Skeletal muscle satellite cell (primary cell): ENCODE results near the gene ARHGEF7.
"Not testable (repeated sequence)": the region's sequence is repeated elsewhere in the genome, so short reads cannot be mapped to it uniquely, and the experiment has no call there.

Experiments
- H3K27me3 ChIP-seq: 2 replicates; pipeline ENCODE4 v1.7.0; 2013; ENCODE audit warnings: low read length; ENCODE audit not compliant: control insufficient read depth, insufficient read depth
- H3K36me3 ChIP-seq: 2 replicates; pipeline ENCODE4 v1.7.0; 2013; ENCODE audit warnings: mild to moderate bottlenecking, control low read depth, low read length; ENCODE audit not compliant: insufficient read depth
- H3K4me1 ChIP-seq: 2 replicates; pipeline ENCODE4 v1.7.0; 2013; ENCODE audit warnings: low read length; ENCODE audit not compliant: control insufficient read depth, insufficient read depth
- H3K4me2 ChIP-seq: 2 replicates; pipeline ENCODE4 v1.7.0; 2013; ENCODE audit warnings: mild to moderate bottlenecking, low read length
- H3K4me3 ChIP-seq: 2 replicates; pipeline ENCODE4 v1.7.0; 2013; ENCODE audit warnings: low read length
- H3K9ac ChIP-seq: 2 replicates; pipeline ENCODE4 v1.7.0; 2013; ENCODE audit warnings: mild to moderate bottlenecking, low read depth, low read length, moderate library complexity
- H3K9me3 ChIP-seq: replicated peaks from 2 replicates; pipeline ENCODE4 v1.7.0; 2013; ENCODE audit warnings: mild to moderate bottlenecking, control low read depth, low read length

ARHGEF7 gene

DNA sequence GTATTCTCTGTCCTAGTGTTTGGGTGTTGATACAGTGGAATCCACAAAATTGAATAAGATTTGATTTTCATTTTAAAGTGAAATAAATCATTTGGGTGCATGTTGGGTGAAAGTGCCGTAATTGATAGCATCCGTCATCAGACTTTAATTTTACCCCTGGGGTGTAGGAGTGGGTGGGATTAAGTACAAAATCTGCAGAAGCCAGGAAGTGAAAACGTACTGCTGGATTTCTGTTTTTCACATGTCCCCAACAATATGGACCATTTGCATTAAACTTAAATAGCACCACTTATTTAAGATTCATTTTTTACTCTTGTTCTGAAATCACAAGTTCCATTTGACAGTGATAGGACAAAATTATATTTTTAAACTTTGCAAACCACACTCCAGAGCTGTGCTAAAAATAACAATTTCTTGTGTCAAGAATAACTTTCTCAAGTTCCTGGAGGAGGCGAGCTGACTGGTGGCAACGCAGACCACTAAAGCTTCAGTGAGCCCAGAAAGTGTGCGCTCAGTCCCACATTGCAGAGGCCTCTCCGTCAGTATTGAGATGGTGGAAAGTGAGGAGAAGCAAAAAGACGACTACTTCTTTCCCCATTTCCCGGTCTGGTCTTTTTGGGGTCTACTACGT is 71.3 kb downstream of the ARHGEF7 start:
- Histone ChIP-seq H3K9me3 (no peaks in the 10 kb centered on the region), H3K4me2 (no peak overlapping the region), H3K27me3 (no peaks in the 10 kb centered on the region), H3K9ac (no peak overlapping the region), H3K4me3 (no peak overlapping the region), H3K4me1 (peaks cover 20% of the 10 kb centered on the region), H3K36me3 (no peaks in the 10 kb centered on the region)

GRCh38 chr13:111187960-111188541 is 72.9 kb downstream of the ARHGEF7 start:
- H3K4me1 ChIP-seq: peaks cover 20% of the 10 kb centered on the region

GRCh38 chr13:111189064-111189505 is 74.0 kb downstream of the ARHGEF7 start:
- H3K36me3 ChIP-seq, H3K27me3 ChIP-seq, H3K9me3 ChIP-seq, H3K9ac ChIP-seq, H3K4me3 ChIP-seq, H3K4me2 ChIP-seq: not testable (repeated sequence)
- H3K4me1 ChIP-seq: peaks cover 22% of the 10 kb centered on the region

More at GRCh38 chr13:111187960-111188541, 72.9 kb downstream of the ARHGEF7 start:
- Histone ChIP-seq H3K4me2 (no peak overlapping the region), H3K9me3 (no peaks in the 10 kb centered on the region), H3K27me3 (no peaks in the 10 kb centered on the region), H3K36me3 (no peaks in the 10 kb centered on the region), H3K4me3 (no peak overlapping the region), H3K9ac (no peak overlapping the region)

DNA sequence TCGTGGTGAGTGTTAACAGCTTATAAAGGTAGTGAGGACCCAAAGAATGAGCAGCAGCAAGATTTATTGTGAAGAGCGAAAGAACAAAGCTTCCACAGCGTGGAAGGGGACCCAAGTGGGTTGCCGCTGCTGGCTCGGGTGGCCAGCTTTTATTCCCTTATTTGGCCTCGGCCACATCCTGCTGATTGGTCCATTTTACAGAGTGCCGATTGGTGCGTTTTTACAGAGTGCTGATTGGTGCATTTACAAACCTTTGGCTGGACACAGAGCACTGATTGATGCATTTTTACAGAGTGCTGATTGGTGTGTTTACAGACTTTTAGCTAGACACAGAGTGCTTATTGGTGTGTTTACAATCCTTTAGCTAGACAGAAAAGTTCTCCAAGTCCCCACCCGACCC is 74.4 kb downstream of the ARHGEF7 start:
- not testable (repeated sequence) for H3K27me3 ChIP-seq, H3K4me2 ChIP-seq, H3K9me3 ChIP-seq, H3K4me3 ChIP-seq, H3K9ac ChIP-seq, H3K36me3 ChIP-seq
- peaks cover 23% of the 10 kb centered on the region for H3K4me1 ChIP-seq

- not testable (repeated sequence) for H3K36me3 ChIP-seq, H3K27me3 ChIP-seq, H3K9ac ChIP-seq, H3K4me2 ChIP-seq, H3K9me3 ChIP-seq, H3K4me3 ChIP-seq
- H3K4me1 ChIP-seq: peaks cover 17% of the 10 kb centered on the region
Observed at GRCh38 chr13:111193223-111193622, 78.1 kb downstream of the ARHGEF7 start.

GRCh38 chr13:111194651-111195050 is 79.5 kb downstream of the ARHGEF7 start:
- H3K4me1 ChIP-seq: peaks cover 16% of the 10 kb centered on the region
- peak overlapping the region; percentile 65 for H3K4me2 ChIP-seq
- not testable (repeated sequence) for H3K27me3 ChIP-seq, H3K4me3 ChIP-seq, H3K9me3 ChIP-seq, H3K9ac ChIP-seq, H3K36me3 ChIP-seq

- not testable (repeated sequence) for H3K4me2 ChIP-seq, H3K36me3 ChIP-seq, H3K4me3 ChIP-seq, H3K27me3 ChIP-seq, H3K9ac ChIP-seq, H3K9me3 ChIP-seq
- H3K4me1 ChIP-seq: peaks cover 35% of the 10 kb centered on the region
Observed at GRCh38 chr13:111198732-111199378, 83.7 kb downstream of the ARHGEF7 start.

DNA sequence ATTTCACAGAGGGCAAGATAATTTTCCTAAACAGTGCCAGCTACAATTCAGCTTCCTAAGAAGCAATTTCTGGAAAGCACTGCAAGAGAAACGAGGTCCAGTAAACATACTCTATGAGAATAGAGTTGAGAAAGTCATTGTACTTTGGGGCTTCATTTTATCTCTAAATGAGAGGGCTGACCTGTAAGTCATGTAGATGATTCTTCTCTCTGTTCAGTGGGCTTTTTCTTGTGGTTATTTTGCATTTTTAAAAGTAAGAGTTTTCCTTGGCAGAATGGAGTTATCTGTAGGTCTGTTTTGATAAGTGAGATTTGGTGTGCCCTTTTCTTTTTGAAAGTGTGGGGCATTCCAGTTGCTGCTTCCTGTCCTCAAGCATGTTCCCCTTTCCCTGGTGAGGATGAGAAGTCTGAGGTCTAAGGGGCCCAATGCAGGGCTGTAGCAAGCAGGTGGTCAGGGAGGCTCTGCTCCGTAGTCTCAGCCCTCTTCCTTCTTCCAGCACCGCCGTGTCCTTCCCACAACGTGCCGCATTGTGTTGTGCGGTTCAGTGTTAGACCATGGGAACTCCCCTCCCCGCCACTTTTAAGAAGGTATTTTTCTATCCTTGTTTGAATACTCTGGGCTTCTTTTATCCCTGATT is 86.3 kb downstream of the ARHGEF7 start:
- no peak overlapping the region for H3K9ac ChIP-seq
- no peak overlapping the region for H3K4me2 ChIP-seq
- no peak overlapping the region for H3K4me3 ChIP-seq
- H3K27me3 ChIP-seq: no peaks in the 10 kb centered on the region
- H3K9me3 ChIP-seq: no peaks in the 10 kb centered on the region
- H3K36me3 ChIP-seq: peaks cover 4% of the 10 kb centered on the region
- peaks cover 28% of the 10 kb centered on the region for H3K4me1 ChIP-seq

GRCh38 chr13:111202156-111202621 is 87.1 kb downstream of the ARHGEF7 start:
- no peaks in the 10 kb centered on the region for H3K27me3 ChIP-seq

DNA sequence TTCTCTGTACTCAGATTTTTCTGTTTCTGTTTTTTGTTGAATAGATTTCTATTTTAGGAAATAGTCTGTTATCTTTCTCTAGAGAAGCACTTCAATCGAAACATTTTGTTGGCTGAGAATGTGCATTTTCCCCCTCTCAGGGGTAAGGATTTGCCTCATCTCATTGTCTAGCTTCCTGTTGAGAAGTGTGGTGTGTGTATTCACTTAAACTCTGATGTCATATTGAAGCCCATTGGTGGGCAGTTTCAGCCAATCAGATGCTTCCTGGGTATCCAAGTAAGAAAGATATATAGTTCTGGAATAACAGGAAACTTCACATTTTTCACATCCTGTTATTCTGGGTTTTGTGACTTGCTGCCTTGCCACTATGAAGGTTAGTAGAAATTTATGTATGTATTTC is 87.6 kb downstream of the ARHGEF7 start:
- Histone ChIP-seq H3K36me3 (peaks cover 4% of the 10 kb centered on the region), H3K4me2 (peak overlapping the region; percentile 82), H3K9me3 (no peaks in the 10 kb centered on the region), H3K4me1 (peaks cover 28% of the 10 kb centered on the region), H3K9ac (peak overlapping the region; percentile 52), H3K27me3 (no peaks in the 10 kb centered on the region), H3K4me3 (peak overlapping the region; percentile 61)

More at GRCh38 chr13:111202156-111202621, 87.1 kb downstream of the ARHGEF7 start:
- Histone ChIP-seq H3K36me3 (peaks cover 4% of the 10 kb centered on the region), H3K9me3 (no peaks in the 10 kb centered on the region), H3K9ac (no peak overlapping the region), H3K4me2 (peak overlapping the region; percentile 82), H3K4me1 (peaks cover 28% of the 10 kb centered on the region), H3K4me3 (no peak overlapping the region)

GRCh38 chr13:111203736-111204389 is 88.8 kb downstream of the ARHGEF7 start:
- Histone ChIP-seq H3K27me3 (no peaks in the 10 kb centered on the region), H3K4me3 (peak overlapping the region; percentile 61), H3K4me1 (peaks cover 28% of the 10 kb centered on the region), H3K9ac (peak overlapping the region; percentile 52), H3K4me2 (peak overlapping the region; percentile 82), H3K36me3 (peaks cover 4% of the 10 kb centered on the region), H3K9me3 (no peaks in the 10 kb centered on the region)
